Measurements from ENCODE around the gene FKBP14.
"Not testable (repeated sequence)": the region's sequence is repeated elsewhere in the genome, so short reads cannot be mapped to it uniquely, and the experiment has no call there.

Gene FKBP14

DNA sequence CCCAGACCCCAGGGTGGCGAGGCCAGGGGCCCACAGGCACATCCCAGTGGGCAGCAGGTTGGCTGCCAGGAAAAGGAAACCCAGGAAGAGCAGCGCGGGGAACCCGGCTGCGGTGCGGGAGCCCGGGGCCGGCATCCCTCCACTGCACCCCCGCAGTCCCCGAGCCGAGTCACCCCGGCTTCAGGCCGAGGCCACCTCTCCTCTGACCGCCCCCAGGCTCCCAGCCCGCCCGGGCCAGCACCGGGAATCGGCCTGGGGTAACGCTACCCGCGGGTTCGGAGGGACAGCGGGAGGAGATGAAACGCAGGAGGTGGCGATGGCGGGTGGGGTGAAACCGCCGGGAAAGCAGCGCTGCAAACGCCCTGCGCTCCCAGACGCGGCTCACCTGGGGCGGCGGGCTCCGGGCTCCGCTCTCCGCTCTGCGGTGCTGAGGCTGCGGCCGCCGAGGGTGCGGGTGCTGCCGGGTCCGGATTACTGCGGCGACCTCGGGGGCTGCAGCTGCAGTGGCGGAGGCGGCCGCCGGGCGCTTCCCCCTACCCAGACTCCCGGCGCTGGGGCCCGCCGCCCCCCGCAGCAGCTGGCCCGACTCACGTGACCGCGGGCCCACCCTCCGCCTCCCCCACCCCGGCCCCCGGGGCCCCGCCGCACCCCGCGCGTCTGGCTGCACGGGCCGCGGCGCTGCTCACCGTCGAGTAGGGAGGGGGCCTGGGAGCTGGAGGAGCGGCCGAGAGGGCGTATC, 37.1 kb downstream of the FKBP14 start, which contains the start of gene SCRN1:
Gene SCRN1 (minus strand): TSS at position 545 of the 739 bp plus-strand sequence. CDS start 20,734 bp downstream, outside the sequence.
- no peak for DNase-seq

DNA sequence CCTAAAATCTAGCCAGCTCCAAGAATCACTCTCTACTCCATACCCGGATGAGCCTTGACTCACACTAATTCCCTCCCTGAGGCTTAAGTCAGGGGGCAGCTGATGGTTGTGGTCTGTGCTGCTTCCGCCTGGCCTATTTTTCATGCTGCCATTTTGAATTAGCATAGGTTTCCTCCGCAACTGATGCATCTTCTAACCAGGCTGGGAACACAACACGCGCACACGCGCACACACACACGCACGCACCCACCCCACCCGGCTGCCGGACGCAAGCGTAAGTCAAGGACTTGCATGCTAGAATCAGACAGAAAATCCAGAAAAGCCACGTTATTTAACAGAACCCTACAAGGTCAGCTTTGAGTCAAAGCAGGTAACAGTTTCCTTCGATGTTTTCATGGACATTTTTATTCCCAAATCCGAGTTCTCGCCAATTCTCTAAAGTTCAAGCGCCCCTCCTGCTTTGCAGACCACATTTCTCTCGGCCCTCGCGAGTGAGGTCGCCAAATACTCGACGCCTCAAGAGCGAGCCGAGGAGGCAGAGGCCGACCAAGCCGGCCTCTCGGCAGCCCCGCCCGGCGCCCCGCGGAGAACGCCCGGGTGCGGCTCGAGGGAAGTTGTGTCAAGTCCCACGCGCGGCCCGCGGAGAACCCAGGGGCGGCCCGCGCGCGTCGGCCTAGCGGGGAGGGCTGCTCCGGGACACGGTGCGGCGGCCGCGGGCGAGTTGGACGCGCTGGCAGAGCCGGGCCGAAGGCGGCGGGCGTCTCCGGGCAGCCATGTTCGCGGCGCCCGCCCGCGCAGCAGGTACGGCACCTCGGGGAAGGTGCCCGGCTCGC, 37.9 kb downstream of the FKBP14 start:
- DNase-seq, result peak; percentile 88

DNA sequence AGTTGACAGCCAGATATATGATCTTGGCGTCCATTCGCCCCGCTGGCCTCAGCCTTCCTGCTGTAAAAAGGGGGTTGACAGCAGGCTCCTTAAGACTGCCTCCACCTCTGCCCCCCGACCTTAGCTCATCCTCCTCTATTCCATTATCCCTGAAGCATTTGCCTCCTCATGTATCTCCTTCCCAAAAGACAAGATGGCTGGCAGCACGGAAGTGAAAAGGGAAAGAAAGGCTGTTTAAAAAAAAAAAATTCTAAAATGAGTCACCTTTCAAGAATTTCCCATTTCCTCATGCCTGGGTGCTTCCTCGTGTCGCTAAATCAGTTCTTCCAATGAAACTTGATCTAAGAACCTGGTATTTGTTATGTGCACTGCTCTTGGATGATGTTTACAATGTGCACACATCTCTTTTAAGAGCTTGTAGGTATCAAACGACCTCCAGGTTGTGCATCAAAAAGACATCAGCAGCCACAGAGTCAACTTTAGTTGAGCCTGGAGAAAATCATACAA, 38.6 kb downstream of the FKBP14 start:
- DNase-seq, result peak; percentile 90

DNA sequence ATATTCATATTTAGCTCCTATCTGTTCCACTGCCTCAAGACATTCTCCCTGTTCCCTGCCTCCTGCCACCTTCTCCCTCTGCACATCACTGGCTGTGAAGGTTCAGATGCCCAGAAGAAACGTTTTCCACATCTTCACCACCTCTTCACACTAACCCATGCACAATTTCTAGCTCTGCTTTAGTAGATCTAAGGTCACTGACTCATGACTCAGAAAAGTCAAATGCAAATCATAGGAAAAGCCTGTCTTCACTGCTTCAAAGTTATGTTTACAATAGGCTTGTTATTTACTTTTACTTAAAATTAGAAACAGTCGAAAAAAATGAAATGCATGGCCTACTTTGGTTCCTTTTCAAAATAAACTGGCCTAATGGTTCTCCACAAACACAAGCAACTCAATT, 39.4 kb downstream of the FKBP14 start:
- DNase-seq, result peak; percentile 44

DNA sequence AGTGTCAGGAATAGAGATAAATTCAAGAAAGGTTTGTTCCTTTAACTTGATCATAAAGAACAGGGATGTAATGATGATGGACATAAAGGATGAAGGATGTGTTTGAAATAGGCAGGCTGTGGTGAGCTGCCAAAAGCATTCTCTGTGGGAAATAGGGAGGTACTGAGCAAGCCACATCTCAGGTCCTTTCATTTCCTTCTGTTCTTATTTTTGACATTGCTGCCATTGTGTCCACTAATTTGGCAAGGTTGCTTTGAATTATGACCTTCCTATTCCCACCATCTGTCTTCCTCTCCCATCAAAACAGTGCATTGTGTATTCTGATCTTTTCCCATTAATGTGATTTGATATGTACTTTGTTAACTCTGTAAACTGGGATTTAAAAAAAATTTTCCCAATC, 46.4 kb downstream of the FKBP14 start:
- no peak for DNase-seq

DNA sequence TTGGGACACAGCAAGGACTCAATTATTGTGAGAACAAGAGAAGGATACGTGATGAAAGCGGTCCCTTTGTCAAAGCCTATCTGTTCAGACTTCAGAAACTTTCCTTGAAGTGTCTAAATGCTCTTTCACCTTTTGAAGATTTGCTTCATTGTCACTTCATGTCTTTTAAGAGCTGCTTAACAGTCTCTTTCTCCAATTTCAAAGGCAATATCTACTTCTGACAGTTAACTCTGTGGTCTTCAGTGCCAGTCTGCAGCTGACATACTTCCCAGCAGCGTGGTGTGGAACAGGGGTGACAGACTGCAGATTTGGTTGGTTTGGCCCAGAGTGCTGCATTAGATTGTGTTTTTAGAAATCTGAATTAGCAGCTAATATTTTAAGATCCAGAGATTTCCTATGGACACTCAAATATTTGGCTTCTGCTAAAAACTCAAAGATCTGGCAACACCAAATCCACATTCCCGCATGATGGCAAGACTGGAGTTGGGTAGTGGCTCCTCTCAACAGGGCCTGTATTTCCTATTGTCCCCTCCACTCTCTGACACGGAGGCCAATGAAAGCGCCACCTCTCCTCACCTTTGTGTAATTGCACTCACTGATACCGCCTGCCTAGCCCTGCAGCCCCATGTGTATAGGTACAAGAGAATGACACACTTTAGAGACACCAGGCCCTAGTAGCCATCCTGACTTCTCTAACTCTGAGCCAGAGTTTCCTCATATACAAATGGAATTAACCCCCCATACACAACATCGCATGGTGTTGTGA, 48.4 kb downstream of the FKBP14 start:
- DNase-seq, result no peak

DNA sequence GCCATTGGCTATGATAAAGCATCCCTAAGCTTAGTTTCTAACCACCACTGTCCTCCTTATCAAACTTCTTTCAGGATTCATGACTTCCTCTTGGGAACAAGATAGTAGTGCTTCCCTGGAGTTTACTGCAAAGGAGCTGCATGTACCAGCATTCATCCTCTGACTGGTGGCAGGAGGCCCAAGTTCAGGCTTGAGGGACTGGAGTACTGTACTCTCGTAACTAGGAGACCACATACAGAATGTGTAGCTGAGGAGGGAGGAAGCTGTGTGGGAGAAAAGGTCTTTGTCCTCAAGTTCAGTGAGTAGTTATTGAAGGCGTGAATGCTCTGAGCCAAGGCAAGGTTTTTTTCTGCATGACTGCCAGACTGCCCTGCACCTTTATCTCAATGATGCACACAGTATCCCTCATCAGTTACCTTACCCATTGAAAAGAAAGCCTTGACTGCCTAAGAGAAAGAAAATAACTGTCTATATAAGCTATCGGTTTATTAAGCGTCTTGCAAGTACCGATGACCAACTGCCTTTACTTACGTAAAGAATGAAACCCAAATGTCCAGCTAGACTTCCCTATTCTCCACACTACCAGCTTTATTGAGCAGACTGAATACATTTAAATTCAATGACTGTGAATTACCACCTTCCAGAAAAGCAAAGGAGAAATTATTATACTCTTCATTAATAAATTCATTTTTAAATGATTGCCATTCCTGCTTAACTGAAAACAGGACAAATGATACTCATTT, 49.7 kb downstream of the FKBP14 start:
- no peak for DNase-seq

DNA sequence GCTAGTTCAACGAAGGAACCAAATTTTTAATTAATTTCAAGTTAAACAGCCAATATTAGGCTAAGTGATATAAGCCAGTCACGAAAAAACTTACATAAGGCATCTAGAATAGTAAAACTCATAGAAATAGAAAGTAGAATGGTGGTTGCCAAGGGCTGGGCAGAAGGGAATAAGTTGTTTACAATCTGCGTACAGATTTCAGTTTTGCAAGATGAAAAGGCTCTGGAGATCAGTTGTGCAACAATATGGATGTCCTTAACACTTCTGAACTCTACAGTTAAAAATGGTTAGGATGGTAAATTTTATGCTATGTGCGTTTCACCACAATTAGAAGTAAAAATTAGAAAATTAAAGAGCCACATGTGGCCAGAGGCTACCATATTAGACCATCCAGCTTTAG, 50.2 kb downstream of the FKBP14 start:
- DNase-seq, result no peak

DNA sequence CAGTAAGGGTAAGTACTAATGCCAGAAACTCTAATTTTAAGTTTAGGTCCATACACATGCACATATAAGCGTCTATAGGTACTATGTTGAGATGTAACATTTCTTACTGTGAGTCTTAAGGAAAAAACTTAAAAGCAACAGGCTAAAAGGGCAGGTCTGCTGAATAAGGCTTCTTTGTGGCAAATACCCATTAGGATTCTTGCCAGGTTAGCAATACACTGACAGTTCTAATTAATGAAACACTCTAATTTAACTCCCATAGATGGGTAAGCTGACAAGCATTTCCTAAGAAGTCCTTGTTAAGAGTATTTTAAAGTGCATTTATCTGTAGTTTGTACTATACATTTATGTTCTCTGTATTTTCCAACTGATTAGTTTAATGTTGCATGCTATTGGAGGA, 50.9 kb downstream of the FKBP14 start:
- no peak for DNase-seq

DNA sequence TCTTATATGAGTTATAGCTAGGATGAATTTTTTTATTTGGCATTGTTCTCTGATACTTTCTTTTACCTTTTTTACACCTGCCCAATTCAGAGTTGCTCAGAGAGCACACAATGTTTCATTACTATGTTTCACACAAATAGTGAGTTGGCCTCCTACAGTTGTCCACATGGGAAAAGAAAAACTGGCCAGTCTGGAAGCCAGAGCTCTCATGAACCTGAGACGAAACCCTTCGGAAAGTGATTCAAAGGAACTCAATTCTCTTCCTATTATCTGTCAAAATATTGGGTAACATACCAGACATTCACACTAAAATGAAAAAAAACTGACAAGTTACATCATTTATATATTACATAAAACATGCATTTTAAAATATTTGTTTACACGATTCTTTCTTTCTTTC, 52.2 kb downstream of the FKBP14 start:
- no peak for DNase-seq

DNA sequence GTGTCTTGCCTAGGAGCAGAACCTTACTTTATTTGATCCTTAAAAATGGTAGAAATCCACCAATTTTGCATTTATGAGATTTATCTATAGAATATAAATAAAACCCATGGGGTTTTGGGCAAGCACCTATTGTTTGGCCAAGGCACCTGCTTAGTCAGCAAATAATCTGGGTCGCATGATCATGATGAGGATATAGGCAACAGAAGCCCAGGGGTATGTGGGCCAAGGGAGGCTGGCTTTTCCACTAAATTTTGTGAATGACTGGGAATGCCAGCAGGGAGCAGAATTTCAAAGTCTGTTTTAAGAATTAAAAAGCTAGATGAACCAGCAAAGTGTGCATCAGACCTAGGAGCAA, 54.2 kb downstream of the FKBP14 start:
- no peak for DNase-seq

DNA sequence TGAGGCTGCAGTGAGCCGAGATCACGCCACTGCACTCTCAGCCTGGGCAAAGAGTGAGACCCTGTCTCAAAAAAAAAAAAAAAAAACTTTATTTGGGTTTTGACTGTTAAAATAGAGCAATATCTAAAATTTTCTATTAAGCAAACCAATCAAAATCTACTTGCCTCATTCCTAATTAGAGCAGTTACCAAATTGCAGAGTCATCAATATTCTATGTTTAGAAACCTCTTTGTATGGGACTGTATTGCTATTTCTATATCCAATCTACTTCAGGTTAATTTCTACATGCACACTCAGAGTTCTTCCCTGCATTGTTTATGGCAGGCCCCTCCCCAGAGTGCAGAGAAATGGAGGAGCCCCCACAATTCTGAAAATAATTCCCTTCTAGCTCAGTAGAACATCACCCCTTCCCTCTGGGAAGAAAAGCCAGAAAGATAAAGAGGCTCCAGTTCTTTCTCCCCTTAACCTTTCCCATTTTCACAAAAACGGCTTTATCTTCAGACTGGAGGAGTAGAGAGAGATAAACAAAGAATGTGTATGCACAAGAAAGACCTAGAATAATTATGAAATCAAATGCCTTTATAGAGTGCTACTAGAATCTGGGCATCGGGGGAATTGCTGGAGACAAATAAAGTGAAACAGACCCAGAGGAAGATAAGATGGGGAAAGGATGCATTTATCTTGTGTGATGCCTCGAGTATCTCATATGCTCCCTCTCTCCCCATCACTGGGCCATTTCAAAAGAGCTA, 54.8 kb downstream of the FKBP14 start:
- no peak for DNase-seq

DNA sequence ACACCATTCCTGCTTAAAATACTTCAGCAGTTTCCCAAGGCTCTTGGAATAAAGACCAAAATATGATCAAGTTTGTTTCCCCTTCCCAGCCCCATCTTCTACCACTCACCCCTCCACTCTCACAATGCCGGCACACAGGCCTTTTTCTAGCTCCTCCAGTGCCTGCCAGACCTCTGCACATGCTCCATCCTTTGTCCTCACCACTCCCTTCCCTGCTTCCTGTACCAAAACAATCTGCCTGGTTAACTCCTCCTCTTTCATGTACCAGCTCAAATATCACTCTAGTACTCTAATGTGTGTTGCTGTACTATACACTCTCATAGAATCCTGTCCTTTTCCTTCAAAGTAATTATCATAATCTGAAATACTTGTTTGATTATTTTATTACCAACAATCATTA, 56.3 kb downstream of the FKBP14 start:
- DNase-seq, result no peak

DNA sequence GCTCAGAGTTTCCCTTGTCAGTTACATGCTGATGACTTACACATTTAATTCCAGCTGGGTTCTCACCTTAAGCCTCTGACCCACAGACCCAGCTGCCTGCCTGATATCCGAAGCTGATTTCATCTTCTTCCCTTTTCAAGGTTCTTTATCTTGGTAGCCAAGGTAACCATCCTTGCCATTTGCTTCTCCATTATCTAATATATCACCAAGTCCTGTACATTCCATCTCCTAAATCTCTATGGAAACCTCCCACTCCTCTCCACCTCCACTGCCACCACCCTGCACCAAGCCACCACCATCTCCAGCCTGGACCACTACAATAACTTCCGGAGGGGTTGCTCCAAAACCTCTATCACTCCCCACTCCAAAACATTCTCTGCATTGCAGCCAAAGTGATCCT, 56.8 kb downstream of the FKBP14 start:
- no peak for DNase-seq

DNA sequence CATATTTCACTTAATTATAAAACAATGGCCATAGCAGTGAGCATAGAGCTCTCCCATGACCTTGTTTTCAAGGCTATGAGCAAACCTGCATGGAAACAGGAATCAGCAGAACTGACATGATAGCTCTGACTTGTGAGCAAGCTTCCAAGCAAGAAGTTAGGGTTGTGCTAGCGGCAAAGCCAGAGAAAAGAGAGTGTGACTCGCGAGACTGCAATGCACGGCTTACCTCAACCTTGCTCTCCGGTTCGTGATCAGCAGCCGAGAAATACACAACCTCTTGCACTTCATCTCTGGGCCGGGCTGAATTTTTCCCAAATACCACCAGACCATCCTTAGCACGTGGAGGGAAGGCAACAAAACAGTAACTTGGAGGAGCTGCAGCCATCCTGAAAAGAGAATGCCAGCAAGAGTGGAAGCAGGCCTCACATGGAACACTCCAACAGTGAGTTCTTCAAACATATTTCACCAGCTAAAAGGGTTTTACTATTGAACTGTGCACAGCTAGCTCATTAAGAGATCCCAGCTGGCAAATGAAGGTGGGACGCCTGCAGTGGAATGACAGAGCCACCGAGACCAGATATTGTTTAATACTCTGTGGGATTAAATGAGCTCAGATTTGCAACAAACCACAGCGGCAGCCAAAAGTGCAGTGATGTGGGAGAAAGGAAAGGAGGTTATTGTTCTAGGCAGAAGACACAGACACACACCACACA, 57.7 kb downstream of the FKBP14 start:
- DNase-seq, result peak; percentile 88

DNA sequence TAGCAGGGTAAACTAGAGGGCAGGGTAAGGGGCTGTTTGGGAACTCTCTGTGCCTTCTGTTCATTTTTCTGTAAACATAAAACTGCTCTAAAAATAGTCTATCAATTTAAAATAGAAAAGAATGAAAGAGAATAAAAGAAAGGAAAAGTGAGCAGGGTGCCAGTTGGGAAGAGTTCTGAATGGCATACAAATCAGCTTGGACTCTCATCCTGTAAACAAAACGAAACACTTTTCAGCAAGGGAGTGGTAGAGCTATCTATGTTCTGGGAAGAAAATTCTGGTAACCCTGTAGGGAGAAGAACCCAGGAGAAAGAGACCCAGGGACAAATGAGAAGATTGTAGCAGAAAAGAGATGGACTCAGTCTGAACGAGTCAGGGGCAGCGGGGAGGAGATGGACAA, 61.5 kb downstream of the FKBP14 start:
- no peak for DNase-seq

DNA sequence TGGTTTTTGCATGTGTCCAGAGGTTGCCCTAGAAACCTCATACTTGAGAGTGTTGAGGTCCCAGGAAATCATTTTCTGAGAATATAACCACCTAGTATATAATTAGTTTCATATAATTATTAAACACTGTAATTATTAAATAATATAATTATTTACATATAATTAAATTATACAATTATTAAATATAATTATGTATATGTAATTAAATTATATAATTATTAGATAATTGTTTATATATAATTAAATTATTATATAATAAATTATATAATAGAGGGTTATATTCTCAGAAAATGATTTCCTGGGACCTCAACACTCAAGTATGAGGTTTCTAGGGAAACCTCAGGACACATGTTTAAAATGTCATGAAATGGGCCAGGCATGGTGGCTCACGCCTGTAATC, 64.5 kb downstream of the FKBP14 start:
- DNase-seq, result no peak

DNA sequence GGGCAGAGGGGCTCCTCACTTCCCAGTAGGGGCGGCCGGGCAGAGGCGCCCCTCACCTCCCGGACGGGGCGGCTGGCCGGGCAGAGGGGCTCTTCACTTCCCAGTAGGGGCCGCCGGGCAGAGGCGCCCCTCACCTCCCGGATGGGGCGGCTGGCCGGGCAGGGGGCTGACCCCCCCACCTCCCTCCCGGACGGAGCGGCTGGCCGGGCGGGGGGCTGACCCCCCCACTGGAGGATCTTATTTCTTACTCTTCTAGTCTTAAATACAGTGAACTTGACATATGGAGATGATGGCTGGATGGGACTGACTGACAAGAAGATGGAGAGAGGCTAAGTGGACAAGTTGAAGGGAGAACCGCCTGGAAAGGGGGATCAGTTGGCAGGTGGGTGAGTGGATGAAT, 64.9 kb downstream of the FKBP14 start:
- DNase-seq, result not testable (repeated sequence)

Data from EL (cell line).